Esophagus muscularis mucosa (tissue), 3 donors: ENCODE measurements around the gene APOBEC3B.

ENCODE experiments used
- EP300 ChIP-seq: sonication (generic); formaldehyde crosslinking; IDR thresholded peaks from one replicate; pipeline ENCODE4 v1.6.1; 2017; ENCODE audit warnings: antibody characterized with exemption
- POLR2A ChIP-seq: fragments of 450-650 bp; IDR thresholded peaks from one replicate; pipeline ENCODE4 v1.6.1; 2017; ENCODE audit warnings: antibody characterized with exemption, moderate library complexity, mild to moderate bottlenecking, low read depth
- POLR2AphosphoS5 ChIP-seq, 2 donors: sonication (generic); formaldehyde crosslinking; IDR thresholded peaks; one replicate each; pipeline ENCODE4 v1.6.1; 2017; ENCODE audit warnings: antibody characterized with exemption in 2 of 2

GRCh38 chr22:39026509-39027150 is 44.5 kb downstream of the APOBEC3B start:
- TF ChIP-seq EP300 (no peak), POLR2A (no peak), POLR2AphosphoS5 (IDR thresholded peaks at IDR 0.05) (no peak)
